GM18502 (cell line): ENCODE measurements around the gene SIT1.

Experiments
- ATAC-seq: cut with Tn5 transposase; IDR thresholded peaks from one replicate; pipeline ENCODE4 v1.9.1; 2021; ENCODE audit warnings: mild to moderate bottlenecking; ENCODE audit not compliant: unreplicated experiment, poor library complexity

SIT1 gene

DNA sequence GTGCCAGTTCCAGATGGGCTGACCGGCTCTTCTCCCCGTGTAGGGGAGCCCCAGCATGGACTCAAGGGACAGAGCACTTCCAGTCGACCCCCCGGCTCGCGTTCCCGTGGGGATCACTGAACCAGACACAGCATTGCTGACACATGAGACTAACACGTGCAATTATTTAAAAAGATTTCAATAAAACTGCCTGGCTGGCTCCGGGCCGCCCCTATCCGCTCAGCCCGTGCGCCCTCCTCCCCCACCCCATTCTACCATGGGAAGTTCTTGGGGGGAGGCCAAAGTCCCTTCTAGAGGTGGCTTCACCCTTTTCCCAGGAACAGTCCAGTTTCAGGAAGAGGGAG lies 40.9 kb downstream of the SIT1 start:
- no peak for ATAC-seq

DNA sequence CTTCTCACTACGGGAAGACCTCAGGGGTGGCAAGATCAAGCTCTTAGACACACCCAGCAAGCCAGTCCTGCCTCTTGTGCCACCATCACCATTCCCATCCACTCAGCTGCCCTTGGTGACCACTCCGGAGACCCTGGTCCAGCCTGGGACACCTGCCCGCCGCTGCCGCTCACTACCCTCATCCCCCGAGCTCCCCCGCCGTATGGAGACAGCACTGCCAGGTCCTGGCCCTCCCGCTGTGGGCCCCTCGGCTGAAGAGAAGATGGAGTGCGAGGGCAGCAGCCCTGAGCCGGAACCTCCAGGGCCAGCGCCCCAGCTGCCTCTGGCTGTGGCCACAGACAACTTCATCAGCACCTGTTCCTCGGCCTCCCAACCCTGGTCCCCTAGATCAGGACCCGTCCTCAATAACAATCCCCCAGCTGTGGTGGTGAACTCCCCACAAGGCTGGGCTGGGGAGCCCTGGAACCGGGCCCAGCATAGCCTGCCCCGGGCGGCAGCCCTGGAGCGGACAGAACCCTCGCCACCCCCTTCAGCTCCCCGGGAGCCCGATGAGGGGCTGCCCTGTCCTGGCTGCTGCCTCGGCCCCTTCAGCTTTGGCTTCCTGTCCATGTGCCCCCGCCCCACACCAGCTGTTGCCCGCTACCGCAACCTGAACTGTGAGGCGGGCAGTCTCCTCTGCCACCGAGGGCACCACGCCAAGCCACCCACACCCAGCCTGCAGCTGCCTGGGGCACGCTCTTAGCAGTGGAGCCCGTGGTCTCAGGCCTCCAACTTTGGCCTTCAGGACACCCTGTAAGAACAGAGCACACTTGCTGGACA lies 41.5 kb downstream of the SIT1 start:
- no peak for ATAC-seq

DNA sequence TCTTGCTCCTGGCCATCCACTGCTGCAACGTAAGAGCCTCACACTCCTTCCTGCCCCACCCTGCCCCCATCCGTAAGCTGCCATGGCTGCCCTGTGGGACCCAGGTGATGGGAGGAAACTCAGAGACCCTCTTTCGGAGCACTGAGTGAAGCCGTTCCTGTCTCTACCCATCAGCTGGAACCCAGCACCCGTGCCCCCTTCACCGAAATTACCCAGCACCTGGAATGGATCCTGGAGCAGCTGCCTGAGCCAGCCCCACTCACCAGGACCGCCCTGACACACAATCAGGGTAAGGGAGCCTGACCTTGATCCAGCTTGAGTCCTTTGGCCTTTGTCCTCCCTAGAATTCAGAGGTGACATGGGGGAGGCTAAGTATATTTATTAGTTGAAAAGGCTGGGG lies 42.5 kb downstream of the SIT1 start:
- ATAC-seq, result no peak

DNA sequence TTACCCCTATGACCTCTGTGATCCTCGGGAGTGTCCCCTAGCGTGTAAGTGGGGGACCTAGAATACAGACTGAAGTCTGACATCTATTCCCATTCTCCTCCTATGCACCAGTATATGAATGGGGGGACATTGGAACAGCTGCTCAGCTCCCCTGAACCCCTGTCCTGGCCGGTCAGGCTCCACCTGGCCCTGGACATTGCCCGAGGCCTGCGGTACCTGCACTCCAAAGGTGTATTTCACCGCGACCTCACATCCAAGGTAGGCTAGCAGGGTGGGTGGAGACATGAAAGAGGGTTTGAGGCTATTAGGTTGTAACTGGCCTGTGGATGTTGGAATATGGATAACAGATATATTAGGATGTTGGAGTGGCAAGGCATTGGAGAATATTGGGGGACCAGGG lies 44.0 kb downstream of the SIT1 start:
- ATAC-seq, result no peak

DNA sequence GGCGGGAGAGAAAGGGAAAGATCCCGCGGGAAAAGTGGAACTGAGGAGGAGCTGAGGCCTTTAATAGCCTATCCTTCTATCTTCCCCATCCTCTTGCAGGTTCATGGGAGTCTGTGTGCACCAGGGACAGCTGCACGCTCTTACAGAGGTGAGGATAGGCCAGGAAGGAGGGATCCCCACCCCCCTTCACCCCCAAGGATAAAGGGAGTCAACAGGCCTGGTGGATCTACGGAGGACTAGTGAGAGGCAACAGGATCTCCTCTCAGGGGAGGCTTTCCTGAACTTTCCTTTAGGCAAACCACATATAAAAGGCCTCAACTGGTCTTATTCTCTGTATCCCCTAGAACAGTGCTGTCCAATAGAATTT lies 44.6 kb downstream of the SIT1 start:
- ATAC-seq, result no peak

DNA sequence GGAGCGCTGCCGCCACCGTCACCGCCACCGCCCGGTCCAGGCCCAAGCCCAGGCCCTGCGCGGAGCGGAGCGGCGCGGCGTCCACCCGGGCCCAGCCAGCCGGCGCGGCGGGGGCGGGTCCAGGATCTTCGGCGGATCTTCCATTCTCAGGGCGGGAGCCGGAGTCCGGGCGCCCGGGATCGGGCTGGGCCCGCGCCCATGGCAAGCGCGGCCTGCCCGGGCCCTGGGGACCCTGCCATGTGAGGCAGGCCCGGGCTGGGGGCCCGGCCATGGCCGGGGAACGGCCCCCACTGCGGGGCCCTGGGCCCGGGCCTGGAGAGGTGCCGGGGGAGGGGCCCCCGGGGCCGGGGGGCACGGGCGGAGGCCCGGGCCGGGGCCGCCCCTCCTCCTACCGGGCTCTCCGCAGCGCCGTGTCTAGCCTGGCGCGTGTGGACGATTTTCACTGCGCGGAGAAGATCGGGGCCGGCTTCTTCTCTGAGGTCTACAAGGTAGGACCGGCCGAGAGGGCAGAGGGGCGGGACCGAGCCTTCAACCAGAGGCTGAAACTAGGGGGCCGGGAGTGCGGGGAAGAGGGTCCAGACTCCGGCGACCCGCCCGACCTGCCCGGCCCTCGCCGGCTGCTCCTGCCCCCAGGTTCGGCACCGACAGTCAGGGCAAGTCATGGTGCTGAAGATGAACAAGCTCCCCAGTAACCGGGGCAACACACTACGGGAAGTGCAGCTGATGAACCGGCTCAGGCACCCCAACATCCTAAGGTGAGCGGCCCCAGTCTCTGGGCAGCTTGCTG lies 45.2 kb downstream of the SIT1 start:
- ATAC-seq, result peak; percentile 17

DNA sequence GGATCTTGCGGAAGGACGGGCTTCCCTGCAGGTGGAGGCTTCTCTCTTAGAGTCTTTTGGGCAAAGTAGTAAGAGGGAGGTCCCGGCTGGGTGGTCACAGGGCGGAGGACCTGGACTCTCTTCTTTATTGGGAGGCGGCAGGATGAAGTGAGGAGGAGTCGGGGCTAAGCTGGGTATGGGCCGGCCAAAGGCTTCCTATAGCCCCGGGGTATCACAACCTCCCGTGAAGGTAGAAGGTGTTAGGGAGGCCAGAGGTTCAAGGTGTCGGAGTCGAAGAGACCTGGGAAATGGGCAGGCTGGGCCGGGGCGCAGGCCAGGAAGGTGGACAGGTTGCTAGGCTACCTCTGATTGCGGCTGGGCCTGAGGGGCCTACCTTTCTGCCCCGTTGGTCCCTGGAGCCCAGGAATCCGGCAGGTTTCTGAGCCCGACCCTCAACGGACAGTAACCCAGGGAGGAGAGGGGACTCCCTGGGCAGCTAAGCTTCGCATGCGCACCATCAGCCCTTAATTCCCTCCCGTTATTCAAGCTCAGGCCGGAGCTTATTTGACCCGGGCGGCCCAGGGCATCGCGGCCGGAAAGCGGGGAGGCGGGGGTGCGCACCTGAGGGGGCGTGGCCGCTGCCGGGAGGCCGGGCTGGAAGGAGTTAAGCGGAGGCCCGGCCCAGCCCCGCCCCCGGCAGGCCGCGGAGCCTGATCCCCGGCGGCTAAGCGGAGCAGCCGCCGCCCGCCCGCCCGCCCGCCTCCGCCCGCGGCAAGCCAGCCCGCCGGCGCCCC lies 46.0 kb downstream of the SIT1 start, which contains the start of gene TESK1:
Gene TESK1 (plus strand): TSS at position 685 of the 773 bp plus-strand sequence. CDS start 358 bp downstream, outside the sequence.
- peak; percentile 48 for ATAC-seq

DNA sequence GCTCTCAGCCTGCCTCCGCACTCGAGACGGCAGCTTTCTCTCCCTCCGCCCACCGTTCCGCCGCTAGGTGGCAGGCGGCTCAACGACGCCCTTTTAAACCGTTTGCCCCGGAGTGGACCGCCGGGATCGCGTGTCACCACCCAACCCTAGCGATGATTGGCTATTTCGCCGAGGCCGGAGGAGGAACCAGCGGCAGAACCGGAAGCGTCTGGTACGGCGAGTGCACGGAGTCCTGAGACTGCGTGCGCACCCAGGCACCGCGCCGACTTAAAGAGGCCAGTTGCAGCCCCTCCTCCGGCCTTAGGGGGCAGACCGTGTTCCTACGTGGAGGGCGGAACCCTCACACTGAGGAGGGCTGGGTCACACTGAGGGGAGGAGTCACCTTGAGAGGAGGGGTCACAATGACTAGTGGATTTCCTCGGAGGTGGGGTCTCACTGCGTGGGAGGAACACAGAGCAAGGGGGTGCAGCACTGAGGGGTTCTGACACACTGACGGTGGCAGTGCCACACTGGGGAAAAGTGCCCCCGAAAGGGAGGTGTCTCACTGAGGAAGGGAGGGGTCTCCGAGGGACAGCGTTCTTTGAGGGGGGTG lies 46.6 kb downstream of the SIT1 start:
- peak; percentile 85 for ATAC-seq

DNA sequence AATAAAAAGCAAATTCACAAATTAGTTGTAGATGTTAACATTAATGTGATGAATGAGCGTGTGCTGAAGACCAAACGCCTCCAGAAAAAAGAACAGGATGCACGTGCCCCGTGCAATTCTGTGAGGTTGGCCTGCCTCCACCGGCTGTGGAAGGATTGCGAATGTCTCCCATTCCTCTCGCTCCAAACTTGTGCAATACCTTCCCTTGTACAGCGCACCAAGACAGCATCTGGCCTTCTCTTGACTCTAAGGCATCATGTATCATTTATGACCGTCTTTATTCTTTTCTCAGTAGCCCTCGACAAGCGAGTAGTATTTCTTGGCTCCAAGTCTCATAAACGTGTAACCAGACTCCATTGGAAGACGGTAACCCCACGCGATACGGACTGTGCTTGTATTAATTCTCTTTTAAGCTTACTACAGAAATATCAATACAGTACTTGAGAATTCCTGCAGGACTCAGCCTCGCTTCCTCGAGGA lies 47.2 kb downstream of the SIT1 start:
- no peak for ATAC-seq

DNA sequence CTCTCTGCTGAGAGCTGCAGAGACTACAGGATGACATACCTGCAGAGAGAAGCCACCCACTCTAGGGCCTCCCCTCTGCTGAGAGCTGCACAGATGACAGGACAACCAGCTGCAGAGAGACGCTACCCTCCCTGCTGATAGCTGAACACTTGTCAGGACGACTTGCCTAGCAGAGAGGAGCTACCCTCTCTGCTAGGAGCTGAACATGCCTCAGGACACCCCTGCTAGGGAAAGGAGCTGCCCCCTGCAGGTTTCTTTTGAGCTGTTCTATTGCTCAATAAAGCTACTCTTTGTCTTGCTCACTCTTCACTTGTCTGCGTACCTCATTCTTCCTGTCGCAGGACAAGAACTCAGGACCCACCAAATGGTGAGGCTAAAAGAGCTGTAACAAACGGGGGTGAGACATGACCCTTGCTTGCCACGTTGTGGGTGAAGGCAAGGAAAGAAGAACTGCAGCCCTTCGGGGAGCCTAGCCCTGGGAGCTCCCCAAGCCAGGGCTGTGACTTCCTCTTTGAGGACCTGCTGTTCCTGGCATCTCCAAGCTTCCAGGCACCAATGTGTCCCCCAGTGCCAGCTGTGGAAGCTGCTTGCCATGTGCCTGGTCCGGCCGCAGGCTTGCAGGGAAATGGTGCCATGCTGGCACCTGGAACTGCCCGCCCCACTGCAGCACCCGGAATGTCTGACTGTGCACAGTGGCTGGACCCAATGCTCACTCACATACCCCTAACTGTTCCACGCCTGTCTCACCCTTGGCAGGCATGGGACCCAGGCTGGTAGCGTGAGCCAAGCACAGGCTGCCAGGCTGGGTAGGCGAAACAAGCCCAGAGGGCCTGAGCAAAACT lies 50.7 kb downstream of the SIT1 start:
- ATAC-seq, result no peak
